NCI-H526 (cell line): ENCODE results near the gene RBFOX2.

ENCODE experiments used
- DNase-seq, 2 experiments: peaks; one replicate each; lab custom pipeline; 2025; lab: John Stamatoyannopoulos, UW

Gene RBFOX2

DNA sequence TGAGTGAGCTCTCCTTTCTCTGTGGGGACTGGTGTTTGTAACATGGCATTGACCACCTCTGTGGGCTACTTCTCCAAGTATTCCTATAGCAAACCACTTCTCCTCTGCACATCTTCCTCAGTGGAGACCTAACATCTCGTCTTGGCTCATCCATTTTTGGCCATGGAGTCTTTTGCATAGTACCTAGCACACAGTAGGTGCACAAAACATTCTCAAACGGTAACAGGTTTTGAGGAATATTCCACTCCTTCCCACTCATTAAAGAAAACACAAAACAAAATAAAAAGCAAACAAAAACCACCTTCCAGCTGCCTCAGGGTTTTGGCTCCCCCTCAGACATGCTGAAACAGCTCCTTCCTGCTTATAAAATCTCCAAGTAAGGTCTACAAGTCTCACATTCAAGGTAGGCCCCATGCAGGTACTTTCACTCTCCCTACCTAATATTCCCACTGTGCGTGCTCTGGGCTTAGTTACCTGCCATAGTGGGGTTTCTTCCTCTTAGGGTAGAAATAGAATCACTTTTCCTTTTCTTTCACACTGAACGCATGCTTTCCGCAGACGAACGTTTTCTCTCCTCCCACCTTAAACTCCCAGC lies 132.4 kb downstream of the RBFOX2 start:
- no peak for DNase-seq

DNA sequence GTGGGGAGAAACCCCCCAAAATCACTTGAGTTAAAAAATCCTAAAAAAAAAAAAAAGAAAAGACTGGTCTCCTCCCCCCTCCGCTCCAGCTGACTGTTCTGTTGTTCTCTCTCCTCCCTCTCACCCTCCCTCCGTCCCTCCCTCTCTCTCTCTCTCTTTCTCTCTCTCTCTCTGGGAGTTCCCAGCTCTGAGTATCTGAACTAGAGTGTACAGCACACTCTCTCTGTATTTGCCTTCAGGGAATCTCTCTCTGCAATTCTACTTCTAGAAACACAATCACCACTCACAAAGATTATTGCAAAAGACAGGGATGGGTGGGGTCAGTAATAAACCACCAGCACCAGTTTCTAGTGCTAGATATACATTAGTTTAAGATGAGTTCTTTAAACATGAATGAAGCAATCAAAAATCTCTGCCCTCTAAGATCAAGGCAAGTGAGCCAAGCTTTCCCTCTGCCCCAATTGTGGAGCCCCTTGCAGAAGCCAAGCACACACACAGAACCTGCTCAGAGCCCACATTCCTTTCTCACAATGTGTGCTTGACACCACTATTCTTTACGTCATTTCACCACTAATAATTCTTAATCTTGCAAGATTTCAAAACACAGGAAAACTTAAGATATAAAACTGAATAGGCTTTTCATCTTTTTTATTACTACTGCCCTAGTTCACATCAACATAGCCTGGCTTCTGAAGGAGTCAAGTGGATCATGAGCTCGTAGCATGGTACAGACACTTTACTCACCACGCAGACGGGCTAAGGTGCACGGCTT lies 133.5 kb downstream of the RBFOX2 start:
- no peak for DNase-seq

DNA sequence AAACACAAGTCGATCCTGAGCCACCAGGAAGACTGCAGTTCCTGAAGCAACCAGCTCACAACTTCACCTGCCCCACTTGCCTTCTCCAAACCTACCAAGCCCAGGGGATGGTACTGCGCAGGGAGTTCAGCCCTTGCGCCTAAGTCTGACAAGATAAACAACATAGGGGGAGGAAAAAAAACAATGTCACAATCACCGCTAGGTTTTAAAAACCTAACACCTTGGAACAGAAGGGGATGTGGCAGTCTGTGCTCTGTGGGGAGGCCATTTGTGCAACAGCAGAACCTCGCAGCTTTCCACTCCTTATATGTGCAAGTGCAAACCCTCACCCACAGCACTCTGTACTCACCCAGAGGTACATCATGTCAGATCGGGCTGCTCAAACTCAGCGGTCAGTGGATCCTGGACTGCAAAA lies 134.2 kb downstream of the RBFOX2 start:
- DNase-seq: no peak

DNA sequence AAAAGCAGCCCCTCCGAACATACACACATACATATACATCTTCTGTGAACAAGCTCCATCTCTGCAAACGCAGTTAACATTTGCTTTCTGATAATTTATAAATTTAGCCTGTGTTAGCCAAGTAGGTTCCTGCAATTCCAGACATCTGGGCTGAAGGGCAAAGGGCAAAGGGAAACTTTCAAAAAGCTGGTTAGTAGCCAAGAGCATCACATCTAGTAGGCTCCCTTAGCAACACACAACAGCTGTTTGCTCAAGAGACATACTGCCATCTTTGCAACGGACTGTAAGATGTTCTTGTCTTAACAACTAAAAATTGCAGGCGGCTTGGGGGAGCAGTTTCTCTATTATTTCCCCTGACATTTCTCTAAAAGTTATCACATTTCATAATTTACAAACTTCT lies 134.9 kb downstream of the RBFOX2 start:
- DNase-seq: no peak

DNA sequence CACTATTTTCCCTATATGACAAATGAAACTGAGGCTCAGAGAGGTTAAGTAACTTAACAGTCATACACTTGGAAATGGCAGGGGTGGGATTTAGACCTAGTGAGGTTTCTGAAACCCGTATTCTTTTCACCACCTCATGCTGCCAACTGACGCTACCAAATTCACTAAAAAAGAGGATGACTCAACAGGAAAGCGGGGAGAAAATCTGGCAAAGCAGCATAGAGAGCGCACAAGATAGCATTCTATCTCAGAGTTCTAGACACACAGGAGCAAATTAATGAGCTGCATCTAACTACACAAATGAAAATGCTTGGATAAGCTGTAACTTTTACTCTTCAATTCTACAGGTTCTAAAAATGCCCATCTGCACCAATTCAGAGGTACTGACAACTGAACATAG lies 136.4 kb downstream of the RBFOX2 start:
- DNase-seq: no peak

- no peak for DNase-seq
Measured at GRCh38 chr22:35891442-35891841, 137.2 kb downstream of the RBFOX2 start.

- no peak for DNase-seq
Measured at GRCh38 chr22:35889071-35889470, 139.6 kb downstream of the RBFOX2 start.

- DNase-seq: no peak
Measured at GRCh38 chr22:35888181-35888870, 140.3 kb downstream of the RBFOX2 start.

- DNase-seq: no peak
Measured at GRCh38 chr22:35887296-35887875, 141.2 kb downstream of the RBFOX2 start.

- DNase-seq: no peak
Measured at GRCh38 chr22:35886309-35886708, 142.3 kb downstream of the RBFOX2 start.

- DNase-seq: no peak
Measured at GRCh38 chr22:35884529-35884928, 144.1 kb downstream of the RBFOX2 start.

DNA sequence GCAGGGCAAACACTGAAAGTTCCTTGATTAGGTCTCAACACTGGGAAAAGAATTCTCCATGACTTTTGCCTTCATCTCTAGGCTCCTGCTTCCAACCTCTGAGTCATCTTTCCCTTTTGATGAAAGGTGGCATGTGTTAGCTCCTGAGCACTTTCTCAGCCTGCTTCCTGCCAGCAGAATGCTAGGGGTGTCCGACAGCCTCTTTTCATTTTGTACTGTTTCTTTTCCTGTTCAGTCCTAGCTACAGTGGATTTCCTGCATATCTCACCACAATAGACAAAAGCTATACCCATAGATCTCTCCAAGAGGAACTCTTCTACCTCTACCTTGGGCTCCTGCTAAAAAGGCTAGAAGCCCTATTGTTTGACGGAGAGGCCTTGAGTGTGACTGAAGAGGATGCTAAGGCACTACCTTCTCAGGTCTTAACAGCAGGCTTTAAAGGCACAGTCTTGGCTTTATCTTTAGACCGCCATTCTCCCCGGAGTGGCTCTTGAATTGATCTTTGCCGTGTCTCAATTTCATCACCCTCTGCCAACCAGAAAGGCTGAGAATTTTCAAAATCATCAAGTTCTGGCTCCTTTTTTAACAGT lies 145.5 kb downstream of the RBFOX2 start:
- DNase-seq: no peak

- no peak for DNase-seq
Measured at GRCh38 chr22:35882211-35883030, 146.2 kb downstream of the RBFOX2 start.

GRCh38 chr22:35879351-35879750 lies 149.3 kb downstream of the RBFOX2 start:
- peak; percentile 2 to 13 for DNase-seq

DNA sequence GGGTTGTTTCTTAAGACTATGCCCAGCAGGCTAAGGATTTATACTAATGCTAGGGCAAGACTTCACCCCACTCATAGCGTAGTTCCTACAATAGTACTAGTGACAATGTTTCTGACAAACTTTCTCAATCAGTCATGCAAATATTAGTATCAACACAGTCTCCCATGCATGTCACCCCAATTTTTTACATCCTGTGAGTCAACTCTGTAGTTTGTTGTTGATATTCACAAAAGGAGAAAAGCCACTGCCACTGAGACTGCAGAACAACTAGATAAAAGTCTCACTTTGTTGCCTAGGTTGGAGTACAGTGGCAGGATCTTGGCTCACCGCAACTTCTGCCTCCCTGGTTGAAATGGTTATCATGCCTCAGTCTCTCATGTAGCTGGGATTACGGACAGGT lies 155.2 kb downstream of the RBFOX2 start:
- no peak for DNase-seq

GRCh38 chr22:35872451-35872850 lies 156.2 kb downstream of the RBFOX2 start:
- no peak for DNase-seq

DNA sequence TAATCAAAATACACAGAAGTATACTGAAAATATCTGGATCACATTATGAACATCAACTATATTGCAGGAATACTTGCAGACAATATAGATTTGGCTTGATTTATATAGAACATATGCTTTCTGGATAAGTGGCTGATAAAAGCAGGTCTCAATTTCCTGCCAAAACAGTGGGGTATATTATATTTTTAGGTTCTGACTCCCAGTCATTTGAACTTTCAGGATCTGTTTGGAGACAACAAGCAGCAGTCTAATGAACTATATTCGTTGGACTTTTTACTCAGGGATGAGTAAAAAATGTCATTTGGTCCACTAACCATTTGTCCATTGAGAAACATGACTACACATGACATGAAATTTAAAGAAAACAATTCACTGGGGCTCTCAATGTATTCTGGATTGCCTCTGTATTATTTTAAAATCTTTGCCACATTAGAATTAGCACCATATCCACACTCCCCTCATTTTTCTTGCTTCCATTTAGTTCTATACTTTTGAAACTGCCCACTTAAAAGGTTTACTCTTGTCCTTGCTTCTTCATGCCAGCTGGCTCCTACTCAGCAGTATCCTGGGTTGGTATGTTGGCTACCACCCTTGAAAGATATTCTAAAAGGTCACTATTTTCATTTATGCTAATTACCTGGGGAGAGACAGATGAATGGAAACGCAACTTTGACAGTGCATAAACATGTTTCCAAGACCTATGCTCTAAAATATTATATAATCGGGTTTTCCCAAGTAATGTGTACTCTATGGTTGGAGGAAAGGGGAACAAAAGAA lies 157.9 kb downstream of the RBFOX2 start:
- DNase-seq: no peak

DNA sequence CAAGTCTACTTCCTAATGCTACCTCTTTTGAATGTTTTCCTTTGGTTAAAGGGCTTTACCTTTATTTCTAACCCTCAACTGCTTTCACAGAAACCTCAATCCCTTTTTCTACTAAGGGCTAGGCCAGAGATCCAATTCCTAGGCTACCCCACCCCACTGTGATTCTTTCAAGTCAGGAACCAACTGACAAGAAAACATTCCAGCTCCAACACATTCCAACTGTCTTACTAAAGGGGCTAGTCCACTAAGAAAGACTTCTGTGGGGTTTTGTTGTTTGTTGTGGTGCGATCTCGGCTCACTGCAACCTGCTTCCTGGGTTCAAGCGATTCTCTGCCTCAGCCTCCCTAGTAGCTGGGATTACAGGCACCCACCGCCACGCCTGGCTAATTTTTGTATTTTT lies 159.7 kb downstream of the RBFOX2 start:
- no peak for DNase-seq

GRCh38 chr22:35866651-35867050 lies 162.0 kb downstream of the RBFOX2 start:
- no peak for DNase-seq

GRCh38 chr22:35864545-35865165 lies 164.0 kb downstream of the RBFOX2 start:
- DNase-seq: no peak
